ENCODE results near the gene DNASE1L2.

The DNASE1L2 gene

DNA sequence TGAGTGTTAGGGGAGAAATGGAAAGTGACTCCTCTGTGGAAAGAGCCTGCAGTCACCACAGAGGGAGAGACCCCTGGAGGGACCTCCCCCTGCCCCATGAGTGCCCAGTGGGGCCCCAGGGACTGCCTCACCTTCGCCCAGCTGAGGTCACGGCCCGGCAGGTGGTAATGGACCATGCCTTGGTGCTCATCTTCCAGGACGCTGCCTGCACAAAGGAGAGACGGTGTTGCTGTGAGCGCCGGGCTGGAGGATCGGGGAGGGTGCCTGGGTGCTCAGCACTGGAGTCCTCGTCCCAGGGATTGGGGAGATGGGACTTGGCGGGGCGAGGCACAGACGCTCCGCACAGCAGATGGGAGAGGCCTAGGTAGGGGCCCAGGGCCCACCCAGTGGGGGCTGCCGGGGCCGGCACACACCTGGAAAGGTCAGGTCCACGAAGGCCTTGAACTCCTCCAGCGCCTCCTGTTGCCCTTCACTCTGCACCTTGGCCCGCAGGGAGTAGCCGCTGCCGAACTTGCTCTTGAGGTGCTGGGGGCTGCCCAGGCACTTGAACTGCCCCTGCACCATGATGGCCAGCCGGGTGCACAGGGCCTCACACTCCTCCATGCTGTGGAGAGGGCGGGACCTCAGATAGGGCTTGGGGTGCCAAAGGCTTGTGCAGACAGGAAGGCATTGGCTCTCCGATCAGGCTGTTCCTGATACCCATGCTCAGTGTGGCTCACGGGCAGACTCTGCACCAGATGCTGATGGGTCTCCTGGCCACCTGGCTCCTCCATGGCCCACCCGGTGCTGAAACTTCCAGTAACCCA, 41.4 kb downstream of the DNASE1L2 start:
- no peaks in the 10 kb centered on the region; the same call in 1 of the 2 replicates for H3K36me3 ChIP-seq (ENCODE audit: control insufficient read depth, insufficient read depth, low read length)
- no peak for DNase-seq (ENCODE audit: extremely low read depth, insufficient read length)
- H3K27me3 ChIP-seq (replicated peaks; ENCODE audit: control insufficient read depth, insufficient read depth, low read length): no peaks in the 10 kb centered on the region
- no peak overlapping the region for H3K4me3 ChIP-seq (replicated peaks; ENCODE audit: low read depth, low read length)
- TF ChIP-seq, protein P1, sequence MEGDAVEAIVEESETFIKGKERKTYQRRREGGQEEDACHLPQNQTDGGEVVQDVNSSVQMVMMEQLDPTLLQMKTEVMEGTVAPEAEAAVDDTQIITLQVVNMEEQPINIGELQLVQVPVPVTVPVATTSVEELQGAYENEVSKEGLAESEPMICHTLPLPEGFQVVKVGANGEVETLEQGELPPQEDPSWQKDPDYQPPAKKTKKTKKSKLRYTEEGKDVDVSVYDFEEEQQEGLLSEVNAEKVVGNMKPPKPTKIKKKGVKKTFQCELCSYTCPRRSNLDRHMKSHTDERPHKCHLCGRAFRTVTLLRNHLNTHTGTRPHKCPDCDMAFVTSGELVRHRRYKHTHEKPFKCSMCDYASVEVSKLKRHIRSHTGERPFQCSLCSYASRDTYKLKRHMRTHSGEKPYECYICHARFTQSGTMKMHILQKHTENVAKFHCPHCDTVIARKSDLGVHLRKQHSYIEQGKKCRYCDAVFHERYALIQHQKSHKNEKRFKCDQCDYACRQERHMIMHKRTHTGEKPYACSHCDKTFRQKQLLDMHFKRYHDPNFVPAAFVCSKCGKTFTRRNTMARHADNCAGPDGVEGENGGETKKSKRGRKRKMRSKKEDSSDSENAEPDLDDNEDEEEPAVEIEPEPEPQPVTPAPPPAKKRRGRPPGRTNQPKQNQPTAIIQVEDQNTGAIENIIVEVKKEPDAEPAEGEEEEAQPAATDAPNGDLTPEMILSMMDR (IDR thresholded peaks at IDR 0.05; ENCODE audit: insufficient read depth, low read length, poor library complexity, severe bottlenecking): no peak

DNA sequence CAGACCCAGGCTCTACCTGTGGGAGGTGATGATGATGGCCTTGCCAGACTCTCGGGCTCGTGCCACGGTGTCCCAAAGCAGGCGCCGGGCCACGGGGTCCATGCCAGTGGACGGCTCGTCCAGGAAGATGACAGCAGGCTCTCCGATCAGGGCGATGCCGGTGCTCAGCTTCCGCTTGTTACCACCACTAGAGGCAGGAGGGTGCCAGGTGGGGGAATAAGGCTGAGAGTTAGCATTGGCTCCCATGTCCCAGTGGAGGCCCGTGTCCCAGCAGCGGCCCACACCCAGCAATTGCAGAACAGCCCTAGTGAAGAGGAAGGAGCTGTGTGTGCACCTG, 42.0 kb downstream of the DNASE1L2 start:
- Histone ChIP-seq H3K4me3 (replicated peaks; ENCODE audit: low read depth, low read length) (no peak overlapping the region), H3K27me3 (replicated peaks; ENCODE audit: control insufficient read depth, insufficient read depth, low read length) (no peaks in the 10 kb centered on the region), H3K36me3 (ENCODE audit: control insufficient read depth, insufficient read depth, low read length) (no peaks in the 10 kb centered on the region; the same call in 1 of the 2 replicates)
- no peak for DNase-seq (ENCODE audit: extremely low read depth, insufficient read length)
- TF ChIP-seq, protein P1 (IDR thresholded peaks at IDR 0.05; ENCODE audit: insufficient read depth, low read length, poor library complexity, severe bottlenecking): no peak

DNA sequence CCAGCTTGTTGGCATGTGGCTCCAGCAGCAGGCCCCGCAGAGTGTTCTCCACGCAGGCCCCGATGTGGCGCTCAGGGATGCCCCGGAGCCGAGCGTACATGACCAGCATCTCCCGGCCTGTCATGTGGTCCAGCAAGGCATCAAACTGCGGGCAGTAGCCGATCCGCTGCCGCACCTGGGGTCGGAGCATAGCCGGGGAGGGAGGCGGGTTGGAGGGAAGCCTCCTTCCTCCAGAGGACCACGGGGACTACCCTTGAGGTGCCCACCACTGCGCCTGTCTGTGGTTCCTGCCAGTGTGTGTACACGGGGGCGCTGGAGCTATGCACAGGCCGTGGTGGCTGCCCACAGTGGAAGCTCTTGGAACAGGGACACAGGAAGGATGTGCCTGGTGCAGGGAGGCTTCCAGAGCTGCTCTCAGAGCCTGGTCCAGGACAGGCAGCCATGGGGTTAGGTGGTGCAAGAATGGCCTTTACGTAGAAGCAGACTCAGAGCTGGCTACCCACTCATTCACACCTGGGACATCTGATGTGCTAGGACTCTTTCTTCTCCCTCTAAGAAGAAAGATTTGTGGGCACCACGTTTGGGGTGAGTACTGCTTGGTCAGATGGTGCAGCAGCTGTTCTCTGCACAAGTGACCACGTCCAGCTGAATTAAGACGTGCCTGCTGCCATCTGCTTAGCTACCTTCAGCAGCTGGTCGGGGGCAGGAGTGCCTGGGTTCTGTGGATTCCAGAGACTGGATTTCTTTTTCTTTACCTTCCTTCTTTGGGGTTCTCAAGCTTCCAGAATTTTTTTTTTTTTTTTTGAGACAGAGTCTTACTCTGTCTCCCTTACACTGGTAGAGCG, 42.9 kb downstream of the DNASE1L2 start:
- no peak for DNase-seq (ENCODE audit: extremely low read depth, insufficient read length)
- TF ChIP-seq, protein P1 (IDR thresholded peaks at IDR 0.05; ENCODE audit: insufficient read depth, low read length, poor library complexity, severe bottlenecking): no peak
- Histone ChIP-seq H3K27me3 (replicated peaks; ENCODE audit: control insufficient read depth, insufficient read depth, low read length) (no peaks in the 10 kb centered on the region), H3K36me3 (ENCODE audit: control insufficient read depth, insufficient read depth, low read length) (no peaks in the 10 kb centered on the region; the same call in 1 of the 2 replicates), H3K4me3 (replicated peaks; ENCODE audit: low read depth, low read length) (no peak overlapping the region)

DNA sequence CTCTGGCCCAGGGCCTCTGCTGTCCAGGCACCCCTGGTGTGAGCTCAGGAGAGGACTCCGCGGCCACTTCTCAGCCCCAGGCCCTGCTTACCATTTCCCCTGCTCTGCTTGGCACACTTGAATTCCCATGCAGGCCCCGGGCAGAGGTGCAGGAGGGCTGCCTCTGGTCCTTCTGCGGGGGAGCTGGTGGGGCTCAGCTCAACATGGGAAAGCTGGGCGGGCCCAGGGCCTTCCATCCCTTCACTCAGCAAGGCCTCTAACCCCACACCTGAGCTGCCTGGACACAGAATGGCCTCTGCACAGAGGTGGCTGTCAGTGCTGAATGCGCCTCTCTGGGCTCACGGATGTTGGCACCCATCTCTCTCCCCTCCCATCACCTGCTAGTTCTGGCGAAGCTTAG, 44.2 kb downstream of the DNASE1L2 start:
- TF ChIP-seq, protein P1 (IDR thresholded peaks at IDR 0.05; ENCODE audit: insufficient read depth, low read length, poor library complexity, severe bottlenecking): no peak
- Histone ChIP-seq H3K27me3 (replicated peaks; ENCODE audit: control insufficient read depth, insufficient read depth, low read length) (no peaks in the 10 kb centered on the region), H3K36me3 (ENCODE audit: control insufficient read depth, insufficient read depth, low read length) (no peaks in the 10 kb centered on the region; the same call in 1 of the 2 replicates), H3K4me3 (replicated peaks; ENCODE audit: low read depth, low read length) (no peak overlapping the region)
- no peak for DNase-seq (ENCODE audit: extremely low read depth, insufficient read length)

DNA sequence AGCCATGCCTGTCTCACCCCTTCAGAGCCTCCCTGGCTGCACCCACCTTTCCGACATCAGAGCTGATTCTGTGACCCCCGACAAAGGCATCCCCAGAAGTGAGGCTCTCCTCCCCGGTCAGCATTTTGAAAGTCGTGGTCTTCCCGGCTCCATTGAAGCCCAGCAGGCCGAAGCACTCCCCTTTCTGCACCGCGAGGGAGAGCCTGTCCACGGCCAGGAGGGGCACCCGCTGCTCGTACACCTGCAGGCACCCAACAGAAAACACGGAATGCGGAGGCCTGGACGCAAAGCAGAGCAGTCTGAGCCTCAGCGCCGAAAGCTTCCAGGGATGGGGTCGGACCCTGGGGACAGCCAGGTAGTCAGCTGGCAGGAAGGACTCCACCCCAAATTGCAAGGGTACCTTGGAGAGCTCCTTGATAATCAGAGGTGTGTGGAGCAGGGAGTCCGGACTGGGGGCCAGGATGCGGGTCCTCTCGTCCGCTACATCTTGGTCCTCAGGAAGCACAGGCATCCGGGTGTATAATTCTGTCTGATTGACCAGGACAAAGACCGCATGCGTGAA, 44.8 kb downstream of the DNASE1L2 start:
- Histone ChIP-seq H3K36me3 (ENCODE audit: control insufficient read depth, insufficient read depth, low read length) (no peaks in the 10 kb centered on the region; the same call in 1 of the 2 replicates), H3K27me3 (replicated peaks; ENCODE audit: control insufficient read depth, insufficient read depth, low read length) (no peaks in the 10 kb centered on the region), H3K4me3 (replicated peaks; ENCODE audit: low read depth, low read length) (no peak overlapping the region)
- TF ChIP-seq, protein P1 (IDR thresholded peaks at IDR 0.05; ENCODE audit: insufficient read depth, low read length, poor library complexity, severe bottlenecking): no peak
- no peak for DNase-seq (ENCODE audit: extremely low read depth, insufficient read length)

Data from GM06990 (cell line).